ENCODE data around the gene IL1R1. TPM values are rescaled to one million over a fixed set of nuclear protein-coding genes. Genes with fewer than 3 reads are reported as not detected.
"Not testable (repeated sequence)": the region's sequence is repeated elsewhere in the genome, so short reads cannot be mapped to it uniquely, and the experiment has no call there.

The IL1R1 gene
- polyA plus RNA-seq, result 100 to 1,000 TPM in 2 of 3 donors, 10 to 100 TPM in 1; 20.6 to 285 (median 128) TPM

GRCh38 chr2:102141970-102142828 lies at the start of gene IL1R1:
Gene IL1R1 (plus strand): TSS chr2:102142746. CDS start chr2:102157725, 14,979 bp downstream.
- H3K27ac ChIP-seq (ENCODE audit: low read depth, low read length), result peak within 1 kb of the TSS; percentile 94
- 3 to 5% (median 4%) methylated on average over 61 to 65 of the region's 65 CpGs for WGBS, 3 donors

GRCh38 chr2:102093662-102094061 lies 48.9 kb upstream of the IL1R1 start:
- 91 to 96% (median 92%) methylated on average over 13 of the region's 13 CpGs for whole genome bisulfite sequencing, 3 donors
- no peak overlapping the region for H3K27ac ChIP-seq (ENCODE audit: low read depth, low read length)

- WGBS, 3 donors, result 64 to 77% (median 64%) methylated on average over 4 of the region's 4 CpGs
- H3K27ac ChIP-seq (ENCODE audit: low read depth, low read length), result no peak overlapping the region
These were observed 47.6 kb upstream of the IL1R1 start for GRCh38 chr2:102094917-102095316.

GRCh38 chr2:102096103-102096502 lies 46.4 kb upstream of the IL1R1 start:
- H3K27ac ChIP-seq (ENCODE audit: low read depth, low read length), result no peak overlapping the region
- 58 to 78% (median 76%) methylated on average over 5 of the region's 5 CpGs for WGBS, 3 donors

- 97% methylated on average over 4 of the region's 4 CpGs for WGBS, 3 donors
- H3K27ac ChIP-seq (ENCODE audit: low read depth, low read length), result no peak overlapping the region
These were observed 43.8 kb upstream of the IL1R1 start for GRCh38 chr2:102098756-102099155.

- H3K27ac ChIP-seq (ENCODE audit: low read depth, low read length), result no peak overlapping the region
- 58 to 71% (median 65%) methylated on average over 7 of the region's 7 CpGs for WGBS, 3 donors
These were observed 42.8 kb upstream of the IL1R1 start for GRCh38 chr2:102099536-102100298.

- H3K27ac ChIP-seq (ENCODE audit: low read depth, low read length), result no peak overlapping the region
- WGBS, 3 donors, result 57 to 78% (median 71%) methylated on average over 5 of the region's 5 CpGs
These were observed 42.0 kb upstream of the IL1R1 start for GRCh38 chr2:102100371-102101096.

- 60 to 88% (median 83%) methylated on average over 5 of the region's 5 CpGs for WGBS, 3 donors
- no peak overlapping the region for H3K27ac ChIP-seq (ENCODE audit: low read depth, low read length)
These were observed 41.3 kb upstream of the IL1R1 start for GRCh38 chr2:102101097-102101848.

- no peak overlapping the region for H3K27ac ChIP-seq (ENCODE audit: low read depth, low read length)
- 40 to 87% (median 84%) methylated on average over 4 of the region's 4 CpGs for WGBS, 3 donors
These were observed 40.5 kb upstream of the IL1R1 start for GRCh38 chr2:102101849-102102635.

GRCh38 chr2:102102636-102102948 lies 40.0 kb upstream of the IL1R1 start:
- 63 to 67% (median 65%) methylated on average over 3 of the region's 3 CpGs for WGBS, 3 donors
- not testable (repeated sequence) for H3K27ac ChIP-seq (ENCODE audit: low read depth, low read length)

GRCh38 chr2:102103284-102103683 lies 39.3 kb upstream of the IL1R1 start:
- 88 to 95% (median 94%) methylated on average over 8 of the region's 8 CpGs for WGBS, 3 donors
- H3K27ac ChIP-seq (ENCODE audit: low read depth, low read length), result no peak overlapping the region

- 7 to 29% (median 10%) methylated on average over 15 of the region's 15 CpGs for WGBS, 3 donors
- H3K27ac ChIP-seq (ENCODE audit: low read depth, low read length), result no peak overlapping the region
These were observed 38.3 kb upstream of the IL1R1 start for GRCh38 chr2:102103992-102104871.

- H3K27ac ChIP-seq (ENCODE audit: low read depth, low read length), result no peak overlapping the region
- WGBS, 3 donors, result 28 to 77% (median 73%) methylated on average over 5 of the region's 5 CpGs
These were observed 36.4 kb upstream of the IL1R1 start for GRCh38 chr2:102106133-102106556.

GRCh38 chr2:102106813-102107740 lies 35.5 kb upstream of the IL1R1 start:
- 67 to 85% (median 81%) methylated on average over 5 to 6 of the region's 6 CpGs for WGBS, 3 donors
- H3K27ac ChIP-seq (ENCODE audit: low read depth, low read length), result not testable (repeated sequence)

- no peak overlapping the region for H3K27ac ChIP-seq (ENCODE audit: low read depth, low read length)
- 34 to 79% (median 66%) methylated on average over 3 of the region's 3 CpGs for WGBS, 3 donors
These were observed 34.8 kb upstream of the IL1R1 start for GRCh38 chr2:102107741-102108070.

- WGBS, 3 donors, result 84 to 96% (median 92%) methylated on average over 5 of the region's 5 CpGs
- H3K27ac ChIP-seq (ENCODE audit: low read depth, low read length), result no peak overlapping the region
These were observed 33.5 kb upstream of the IL1R1 start for GRCh38 chr2:102109016-102109415.

Measured in adipose tissue (tissue), 3 donors.